DMS79 treated with DMSO at 0.1 percent for 48 hours (cell line): ENCODE measurements around the gene CDON.
A peak's percentile ranks its signal among the peaks of the same experiment; 100 is the strongest.

Source experiments
- DNase-seq: peaks from one replicate; lab custom pipeline; 2025; lab: John Stamatoyannopoulos, UW

Gene CDON

GRCh38 chr11:126082251-126083109 is 19.8 kb upstream of the CDON start:
- peak; percentile 27 for DNase-seq

- DNase-seq: no peak
Measured at GRCh38 chr11:126081915-126082250, 19.2 kb upstream of the CDON start.

- DNase-seq: peak; percentile 83
Measured at GRCh38 chr11:126080161-126080941, 17.7 kb upstream of the CDON start.

- DNase-seq: peak; percentile 80
Measured at GRCh38 chr11:126079621-126080124, 17.0 kb upstream of the CDON start.

GRCh38 chr11:126076641-126077040 is 14.0 kb upstream of the CDON start:
- no peak for DNase-seq

- DNase-seq: no peak
Measured at GRCh38 chr11:126072801-126073594, 10.3 kb upstream of the CDON start.

GRCh38 chr11:126072141-126072741 is 9.6 kb upstream of the CDON start:
- no peak for DNase-seq

GRCh38 chr11:126063507-126063852 is 814 bp upstream of the CDON start:
- DNase-seq: peak; percentile 70

- peak; percentile 90 for DNase-seq
Measured at GRCh38 chr11:126061707-126062678, 673 bp downstream of the CDON start.

- DNase-seq: peak; percentile 93
Measured at GRCh38 chr11:126060757-126061171, 1.9 kb downstream of the CDON start.

GRCh38 chr11:126059238-126059781 is 3.4 kb downstream of the CDON start:
- DNase-seq: peak; percentile 49

GRCh38 chr11:126058105-126058874 is 4.4 kb downstream of the CDON start:
- DNase-seq: no peak

- no peak for DNase-seq
Measured at GRCh38 chr11:126054882-126055281, 7.8 kb downstream of the CDON start.

GRCh38 chr11:126054408-126054807 is 8.3 kb downstream of the CDON start:
- DNase-seq: no peak

GRCh38 chr11:126053415-126054286 is 9.0 kb downstream of the CDON start:
- no peak for DNase-seq

- no peak for DNase-seq
Measured at GRCh38 chr11:126051117-126051516, 11.5 kb downstream of the CDON start.

- DNase-seq: no peak
Measured at GRCh38 chr11:126049159-126049558, 13.5 kb downstream of the CDON start.

GRCh38 chr11:126048197-126048596 is 14.5 kb downstream of the CDON start:
- no peak for DNase-seq
